IMR-90 (cell line): ENCODE measurements around the gene PPL. TPM values are rescaled to one million over a fixed set of nuclear protein-coding genes. Genes with fewer than 3 reads are reported as not detected.

Source experiments
- ATAC-seq: fragments of 200-7000 bp; cut with Tn5 transposase; 2 replicates; pipeline ENCODE4 v1.9.1; 2020; ENCODE audit warnings: low read depth, mild to moderate bottlenecking, moderate library complexity
- BruUV-seq: library from RNA; stranded (reverse); fragments of 400-500 nt; replicated peaks from 2 replicates; lab custom pipeline; 2021; lab: Mats Ljungman, UMichigan
- CTCF ChIA-PET: fragments of 300-600 bp; formaldehyde crosslinking; extraction: SDS; loops from one replicate; lab custom pipeline; 2021; ENCODE audit warnings: antibody characterized with exemption; lab: Yijun Ruan, JAX
- POLR2A ChIA-PET: fragments of 300-600 bp; sonication (Branson Sonifier 250); formaldehyde crosslinking; loops from one replicate; lab custom pipeline; 2022; ENCODE audit warnings: antibody characterized with exemption; ENCODE audit not compliant: unreplicated experiment; lab: Charles Lee
- DNase-seq: peaks from one replicate; pipeline ENCODE4 v3.0.0; 2013
- H2AFZ ChIP-seq: replicated peaks from 2 replicates; pipeline ENCODE3; 2013; ENCODE audit warnings: low read length, mild to moderate bottlenecking; ENCODE audit not compliant: poor library complexity
- H2AK5ac ChIP-seq: 2 replicates; pipeline ENCODE4 v1.6.1; 2013; ENCODE audit warnings: low read depth, low read length, inconsistent platforms
- H2AK9ac ChIP-seq: replicated peaks from 2 replicates; pipeline ENCODE3; 2013; ENCODE audit warnings: mild to moderate bottlenecking, low read depth, low read length, moderate library complexity; ENCODE audit not compliant: poor library complexity
- H2BK120ac ChIP-seq: 2 replicates; pipeline ENCODE4 v1.6.1; 2013; ENCODE audit warnings: low read depth, low read length, inconsistent platforms
- H2BK15ac ChIP-seq: 3 replicates; pipeline ENCODE4 v1.6.1; 2013; ENCODE audit warnings: low read depth, low read length, inconsistent platforms
- H2BK20ac ChIP-seq: 2 replicates; pipeline ENCODE4 v1.6.1; 2013; ENCODE audit warnings: low read depth, mild to moderate bottlenecking, inconsistent platforms, low read length, moderate library complexity
- H2BK5ac ChIP-seq: 2 replicates; pipeline ENCODE4 v1.6.1; 2013; ENCODE audit warnings: mild to moderate bottlenecking, low read depth, low read length, inconsistent platforms; ENCODE audit not compliant: poor library complexity, severe bottlenecking
- H3K14ac ChIP-seq: replicated peaks from 2 replicates; pipeline ENCODE4 v1.6.1; 2013; ENCODE audit warnings: low read depth, low read length, inconsistent platforms
- H3K18ac ChIP-seq: 2 replicates; pipeline ENCODE4 v1.6.1; 2013; ENCODE audit warnings: low read depth, low read length, control low read depth
- H3K23ac ChIP-seq: 2 replicates; pipeline ENCODE4 v1.6.1; 2013; ENCODE audit warnings: low read depth, low read length, inconsistent platforms
- H3K27ac ChIP-seq: 2 replicates; pipeline ENCODE4 v1.5.1; 2013; ENCODE audit warnings: mild to moderate bottlenecking, control low read depth, low read length; ENCODE audit not compliant: insufficient read depth
- H3K27me3 ChIP-seq: 2 replicates; pipeline ENCODE4 v1.6.1; 2013; ENCODE audit warnings: low read length; ENCODE audit not compliant: control insufficient read depth, insufficient read depth
- H3K36me3 ChIP-seq: 2 replicates; pipeline ENCODE4 v1.6.1; 2013; ENCODE audit warnings: low read length, mixed read lengths; ENCODE audit not compliant: control insufficient read depth, insufficient read depth
- H3K4ac ChIP-seq: 2 replicates; pipeline ENCODE4 v1.6.1; 2013; ENCODE audit warnings: low read depth, low read length, inconsistent platforms
- H3K4me1 ChIP-seq: 2 replicates; pipeline ENCODE4 v1.6.1; 2013; ENCODE audit warnings: low read length, mixed read lengths; ENCODE audit not compliant: control insufficient read depth, insufficient read depth
- H3K4me2 ChIP-seq: 2 replicates; pipeline ENCODE4 v1.6.1; 2013; ENCODE audit warnings: low read depth, mild to moderate bottlenecking, control low read depth, low read length, moderate library complexity
- H3K4me3 ChIP-seq: 2 replicates; pipeline ENCODE4 v1.5.1; 2013; ENCODE audit warnings: low read depth, mild to moderate bottlenecking, control low read depth, low read length, moderate library complexity; ENCODE audit not compliant: insufficient read depth
- H3K56ac ChIP-seq: 2 replicates; pipeline ENCODE4 v1.6.1; 2013; ENCODE audit warnings: low read length, inconsistent platforms; ENCODE audit not compliant: insufficient read depth; ENCODE audit errors: extremely low read depth
- H3K79me1 ChIP-seq, 2 experiments: 2 replicates each; pipeline ENCODE4 v1.6.1; 2013; ENCODE audit warnings: low read length in 2 of 2, inconsistent platforms in 1 of 2, low read depth in 1 of 2
- H3K9ac ChIP-seq: 2 replicates; pipeline ENCODE4 v1.6.1; 2013; ENCODE audit warnings: low read depth, low read length, control low read depth
- H3K9me1 ChIP-seq: 2 replicates; pipeline ENCODE4 v1.6.1; 2013; ENCODE audit warnings: low read length, inconsistent platforms; ENCODE audit not compliant: insufficient read depth
- H3K9me3 ChIP-seq: 2 replicates; pipeline ENCODE4 v1.6.1; 2013; ENCODE audit warnings: low read length; ENCODE audit not compliant: control insufficient read depth, insufficient read depth
- H4K20me1 ChIP-seq: 2 replicates; pipeline ENCODE4 v1.6.1; 2013; ENCODE audit warnings: low read length, inconsistent platforms; ENCODE audit not compliant: insufficient read depth
- H4K5ac ChIP-seq: 2 replicates; pipeline ENCODE4 v1.6.1; 2013; ENCODE audit warnings: mild to moderate bottlenecking, low read depth, low read length, control low read depth
- H4K8ac ChIP-seq, 2 experiments: 2 replicates each; pipeline ENCODE4 v1.6.1; 2013; ENCODE audit warnings: low read depth in 2 of 2, low read length in 2 of 2, control low read depth in 1 of 2, inconsistent platforms in 1 of 2
- H4K91ac ChIP-seq: 2 replicates; pipeline ENCODE4 v1.6.1; 2013; ENCODE audit warnings: low read depth, low read length, inconsistent platforms; ENCODE audit not compliant: insufficient read depth
- CTCF ChIP-seq: conservative IDR thresholded peaks from 2 replicates; pipeline ENCODE4 v1.5.1; 2012; ENCODE audit warnings: mild to moderate bottlenecking, low read depth, low read length, improper control_type of control experiment
- ELK1 ChIP-seq: fragments of 150-350 bp; IDR thresholded peaks from 2 replicates; pipeline ENCODE4 v1.6.1; 2016; ENCODE audit warnings: low read depth, mild to moderate bottlenecking, low read length, moderate library complexity, borderline replicate concordance
- MAFK ChIP-seq: IDR thresholded peaks from 2 replicates; pipeline ENCODE4 v1.6.1; 2012; ENCODE audit warnings: low read depth, low read length, improper control_type of control experiment
- NFE2L2 ChIP-seq: fragments of 150-350 bp; IDR thresholded peaks from 2 replicates; pipeline ENCODE4 v1.6.1; 2016; ENCODE audit warnings: low read depth, mild to moderate bottlenecking, low read length
- POLR2A ChIP-seq: IDR thresholded peaks from 2 replicates; pipeline ENCODE4 v1.6.1; 2012; ENCODE audit warnings: mild to moderate bottlenecking, low read depth, low read length
- WGBS, 2 experiments: methylation state at CpG; one replicate each; pipeline versions ENCODE4 v1.1.5 to v1.1.7; 2013; ENCODE audit warnings: missing lambda C conversion rate in 2 of 2; ENCODE audit not compliant: insufficient read length in 1 of 2; ENCODE audit errors: extremely low coverage in 2 of 2; 5-methylcytosine and 5-hydroxymethylcytosine counted together
- dilution Hi-C: fragments of 300-500 bp; cut with HindIII; formaldehyde crosslinking; loops from one replicate; pipeline ENCODE4 v1.14.3; 2018; ENCODE audit warnings: low sequenced_read_pairs; ENCODE audit not compliant: unreplicated experiment
- in situ Hi-C: fragments of 300-500 bp; cut with MboI; formaldehyde crosslinking; loops from 3 replicates; pipeline ENCODE4 v1.14.3; 2019; ENCODE audit warnings: low sequenced_read_pairs, inconsistent platforms, mixed read lengths
- intact Hi-C: fragments of 100-400 bp; cut with micrococcal nuclease; formaldehyde crosslinking; loops from 2 replicates; pipeline ENCODE4 v1.10.0; 2022
- polyA plus RNA-seq, 3 experiments: library from polyadenylated mRNA; depleted of rRNA; stranded (reverse); fragments of >200 nt; gene quantifications; 2 replicates each; pipeline ENCODE4 v1.2.3, GENCODE V29; 2012; ENCODE audit warnings: low replicate concordance in 1 of 3
- total RNA-seq: library from RNA; depleted of rRNA; stranded (reverse); fragments of >200 nt; gene quantifications from 2 replicates; pipeline ENCODE4 v1.2.3, GENCODE V29; 2012

PPL gene
- total and polyA plus RNA-seq, 2 of the 4 experiments (the other 2 are of a cell fraction) = 0.34 to 0.36 TPM

GRCh38 chr16:4972938-4973587 lies 36.1 kb upstream of the PPL start:
- in situ Hi-C loops (loop anchor here (25.0 kb wide), 1 partner anchor 461 kb away; no protein-coding TSS in a partner anchor), dilution Hi-C loops (no loop called here), intact Hi-C loops (no loop called here)
- H3K4me1 ChIP-seq = no peaks in the 10 kb centered on the region
- no peaks in the 10 kb centered on the region for H3K36me3 ChIP-seq
- 8% methylated on average over 5 of the region's 8 CpGs; no CpG with 5 or more reads in 1 of the 2 experiments for WGBS, 2 experiments
- no peak overlapping the region for H2BK120ac ChIP-seq
- H2AFZ ChIP-seq = no peak overlapping the region
- no peaks in the 10 kb centered on the region for H3K9me1 ChIP-seq
- peak; percentile 25 for ATAC-seq
- H3K27ac ChIP-seq = no peak overlapping the region
- H3K9ac ChIP-seq = no peak overlapping the region
- no peak overlapping the region for H4K5ac ChIP-seq
- no peak overlapping the region for H2BK15ac ChIP-seq
- DNase-seq = no peak
- ChIA-PET POLR2A (no interaction called here), CTCF (no interaction called here)
- TF ChIP-seq ELK1 = no peak
- no peak for TF ChIP-seq CTCF
- TF ChIP-seq POLR2A = no peak
- TF ChIP-seq MAFK = 0 out of 2 replicates have a peak, but pooled peaks have one; percentile 6
- TF ChIP-seq NFE2L2 = no peak
- H3K14ac ChIP-seq = no peak overlapping the region
- no peaks in the 10 kb centered on the region for H4K20me1 ChIP-seq
- no peak overlapping the region for H2BK5ac ChIP-seq
- no peak overlapping the region for H3K23ac ChIP-seq
- H3K4me2 ChIP-seq = no peak overlapping the region
- no TSS peak for BruUV-seq
- H2AK5ac ChIP-seq = no peak overlapping the region
- no peak overlapping the region for H4K8ac ChIP-seq
- no peak overlapping the region for H3K56ac ChIP-seq
- no peak overlapping the region for H2BK20ac ChIP-seq
- H3K4ac ChIP-seq = no peak overlapping the region
- H4K91ac ChIP-seq = no peak overlapping the region
- no peaks in the 10 kb centered on the region for H3K9me3 ChIP-seq
- no peak overlapping the region for H2AK9ac ChIP-seq
- no peak overlapping the region for H3K4me3 ChIP-seq
- H3K27me3 ChIP-seq = peaks cover 4% of the 10 kb centered on the region
- no peak overlapping the region for H3K18ac ChIP-seq
- no peaks in the 10 kb centered on the region for H3K79me1 ChIP-seq
